Uterus (tissue), 2 donors: Measurements from ENCODE around the gene MED10.

Experiments used
- CTCF ChIP-seq, 4 experiments: fragments of 200-600 bp in 2 of 4; fragments of 450-650 bp in 2 of 4; sonication (generic) in 2 of 4; IDR thresholded peaks; one replicate each; pipeline ENCODE4 v1.5.1; 2016 to 2019; ENCODE audit warnings: antibody characterized with exemption in 4 of 4, mild to moderate bottlenecking in 2 of 4, moderate library complexity in 1 of 4
- POLR2A ChIP-seq, 2 donors: fragments of 450-650 bp; IDR thresholded peaks; one replicate each; pipeline ENCODE4 v1.6.1; 2016; ENCODE audit warnings: antibody characterized with exemption in 2 of 2, mild to moderate bottlenecking in 1 of 2, moderate library complexity in 1 of 2

- TF ChIP-seq CTCF (IDR thresholded peaks at IDR 0.05) (no peak), POLR2A (IDR thresholded peaks at IDR 0.05) (no peak)
These were observed 32.8 kb upstream of the MED10 start for GRCh38 chr5:6411141-6411540.
